Loucy (cell line): Measurements from ENCODE around the gene BRD8.
A peak's percentile ranks its signal among the peaks of the same experiment; 100 is the strongest.

Source experiments
- H2AFZ ChIP-seq: fragments of 200-600 bp; sonication (generic); 2 replicates; pipeline ENCODE4 v1.6.0; 2016; ENCODE audit warnings: antibody characterized with exemption, mild to moderate bottlenecking, low read length, moderate library complexity
- H3F3A ChIP-seq: fragments of 200-600 bp; 2 replicates; pipeline ENCODE4 v1.6.0; 2016; ENCODE audit warnings: antibody characterized with exemption, low read depth, mild to moderate bottlenecking
- H3K27me3 ChIP-seq: fragments of 200-600 bp; sonication (generic); 2 replicates; pipeline ENCODE4 v1.6.1; 2014; ENCODE audit warnings: low read length, mild to moderate bottlenecking; ENCODE audit not compliant: insufficient read depth, poor library complexity, severe bottlenecking
- H3K36me3 ChIP-seq: fragments of 200-600 bp; sonication (generic); 2 replicates; pipeline ENCODE4 v1.6.1; 2016; ENCODE audit warnings: low read length; ENCODE audit not compliant: insufficient read depth
- H3K4me1 ChIP-seq: fragments of 200-600 bp; sonication (generic); 2 replicates; pipeline ENCODE4 v1.5.1; 2014; ENCODE audit warnings: low read length, mild to moderate bottlenecking; ENCODE audit not compliant: insufficient read depth, poor library complexity, severe bottlenecking
- H3K4me2 ChIP-seq: fragments of 200-600 bp; sonication (generic); 2 replicates; pipeline ENCODE4 v1.6.0; 2014; ENCODE audit warnings: antibody characterized with exemption, low read length, low read depth, mild to moderate bottlenecking; ENCODE audit not compliant: poor library complexity, severe bottlenecking
- H3K4me3 ChIP-seq: fragments of 200-600 bp; sonication (generic); 2 replicates; pipeline ENCODE4 v1.5.1; 2014; ENCODE audit warnings: low read length, mild to moderate bottlenecking, mixed read lengths; ENCODE audit not compliant: poor library complexity, severe bottlenecking
- H3K79me2 ChIP-seq: fragments of 200-600 bp; sonication (generic); 2 replicates; pipeline ENCODE4 v1.6.1; 2014; ENCODE audit warnings: low read length; ENCODE audit not compliant: insufficient read depth
- H3K9ac ChIP-seq: fragments of 200-600 bp; sonication (generic); 2 replicates; pipeline ENCODE4 v1.6.0; 2014; ENCODE audit warnings: mild to moderate bottlenecking, low read depth, low read length, moderate library complexity; ENCODE audit not compliant: poor library complexity, severe bottlenecking
- H3K9me2 ChIP-seq: fragments of 200-600 bp; sonication (generic); replicated peaks from 2 replicates; pipeline ENCODE4 v1.6.1; 2016; ENCODE audit warnings: low read depth, low read length, mixed read lengths
- H3K9me3 ChIP-seq: fragments of 200-600 bp; sonication (generic); 2 replicates; pipeline ENCODE4 v1.6.1; 2014; ENCODE audit warnings: mild to moderate bottlenecking, antibody characterized with exemption, low read length, low read depth; ENCODE audit not compliant: insufficient read depth
- H4K20me1 ChIP-seq: fragments of 200-600 bp; sonication (generic); 2 replicates; pipeline ENCODE4 v1.6.0; 2014; ENCODE audit warnings: antibody characterized with exemption, low read length, mild to moderate bottlenecking; ENCODE audit not compliant: insufficient read depth, poor library complexity, severe bottlenecking
- CTCF ChIP-seq: fragments of 200-600 bp; sonication (generic); conservative IDR thresholded peaks from 2 replicates; pipeline ENCODE4 v1.5.1; 2014; ENCODE audit warnings: mild to moderate bottlenecking, antibody characterized with exemption, low read length
- EZH2phosphoT487 ChIP-seq: fragments of 200-600 bp; IDR thresholded peaks from 2 replicates; pipeline ENCODE4 v1.6.1; 2018; ENCODE audit warnings: antibody characterized with exemption, mild to moderate bottlenecking, moderate library complexity, borderline replicate concordance

BRD8 gene

DNA sequence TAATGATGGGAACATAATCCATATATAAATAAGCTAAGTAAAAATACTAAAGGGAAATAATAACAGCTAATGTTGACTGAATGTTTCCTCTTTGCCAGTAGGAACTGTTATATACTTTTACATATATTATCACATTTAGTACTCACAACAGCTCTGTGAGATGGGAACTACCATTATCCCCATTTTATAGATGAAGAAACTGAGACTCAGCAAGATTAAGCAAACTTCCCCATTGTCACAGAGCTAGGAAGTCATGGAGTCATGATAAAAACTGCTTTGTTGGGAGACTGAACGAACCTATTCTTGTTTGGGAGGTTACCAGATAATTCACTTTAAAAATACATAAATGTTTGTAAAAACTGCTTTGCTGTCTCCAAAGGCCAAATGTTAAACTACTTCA, 71.2 kb downstream of the BRD8 start:
- no peaks in the 10 kb centered on the region for H3K9me3 ChIP-seq
- no peaks in the 10 kb centered on the region for H3K27me3 ChIP-seq
- no peak overlapping the region for H2AFZ ChIP-seq
- TF ChIP-seq EZH2phosphoT487 (no peak), CTCF (no peak)
- H3F3A ChIP-seq: no peaks in the 10 kb centered on the region
- H3K4me2 ChIP-seq: no peak overlapping the region
- peaks cover 3% of the 10 kb centered on the region for H3K4me1 ChIP-seq
- no peak overlapping the region for H3K4me3 ChIP-seq
- no peak overlapping the region for H3K9ac ChIP-seq
- H4K20me1 ChIP-seq: no peaks in the 10 kb centered on the region
- no peaks in the 10 kb centered on the region for H3K36me3 ChIP-seq
- no peaks in the 10 kb centered on the region for H3K79me2 ChIP-seq
- H3K9me2 ChIP-seq: no peaks in the 10 kb centered on the region

- H4K20me1 ChIP-seq: no peaks in the 10 kb centered on the region
- no peaks in the 10 kb centered on the region for H3F3A ChIP-seq
- peaks cover 3% of the 10 kb centered on the region for H3K4me1 ChIP-seq
- no peaks in the 10 kb centered on the region for H3K9me2 ChIP-seq
- TF ChIP-seq EZH2phosphoT487: no peak
- TF ChIP-seq CTCF: no peak
- no peaks in the 10 kb centered on the region for H3K36me3 ChIP-seq
- no peak overlapping the region for H3K9ac ChIP-seq
- H3K4me3 ChIP-seq: no peak overlapping the region
- no peaks in the 10 kb centered on the region for H3K9me3 ChIP-seq
- no peak overlapping the region for H2AFZ ChIP-seq
- no peak overlapping the region for H3K4me2 ChIP-seq
- no peaks in the 10 kb centered on the region for H3K27me3 ChIP-seq
- H3K79me2 ChIP-seq: no peaks in the 10 kb centered on the region
Measured at GRCh38 chr5:138105709-138106108, 72.7 kb downstream of the BRD8 start.

DNA sequence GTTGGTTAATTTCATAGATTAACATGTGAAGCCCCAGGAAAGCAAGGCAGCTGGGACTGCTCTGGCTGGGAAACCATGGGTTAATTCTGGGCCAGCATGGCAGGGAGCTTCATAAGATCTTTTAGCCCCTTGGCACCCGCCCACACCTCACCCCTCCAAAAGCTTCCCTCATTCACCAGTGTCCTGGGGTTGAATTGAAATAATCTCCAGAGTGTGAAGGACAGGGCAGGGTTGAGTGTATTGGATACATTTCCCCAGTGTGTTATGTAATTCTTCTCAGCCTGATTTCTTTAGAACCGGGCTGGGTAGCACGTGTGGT, 75.2 kb downstream of the BRD8 start:
- TF ChIP-seq EZH2phosphoT487: no peak
- TF ChIP-seq CTCF: no peak
- no peaks in the 10 kb centered on the region for H4K20me1 ChIP-seq

More for the DNA sequence above, 75.2 kb downstream of the BRD8 start:
- no peaks in the 10 kb centered on the region for H3F3A ChIP-seq
- no peaks in the 10 kb centered on the region for H3K27me3 ChIP-seq
- H3K9me3 ChIP-seq: no peaks in the 10 kb centered on the region
- peak overlapping the region; percentile 63; the same call in 1 of the 2 replicates for H2AFZ ChIP-seq
- H3K36me3 ChIP-seq: no peaks in the 10 kb centered on the region
- no peak overlapping the region for H3K4me2 ChIP-seq
- no peaks in the 10 kb centered on the region for H3K79me2 ChIP-seq
- H3K4me3 ChIP-seq: no peak overlapping the region
- H3K9me2 ChIP-seq: no peaks in the 10 kb centered on the region
- H3K4me1 ChIP-seq: no peaks in the 10 kb centered on the region
- H3K9ac ChIP-seq: no peak overlapping the region
